Fibroblast of pulmonary artery (primary cell): Measurements from ENCODE around the gene RGS19.

Source experiments
- DNase-seq: peaks from one replicate; pipeline ENCODE4 v3.0.0-alpha.2; 2010; ENCODE audit warnings: low read depth
- H3K4me3 ChIP-seq: replicated peaks from 2 replicates; pipeline ENCODE4 v1.5.1; 2011; ENCODE audit warnings: low read depth, mild to moderate bottlenecking, control low read depth, low read length, moderate library complexity
- TF ChIP-seq, protein P1 (sequence below): IDR thresholded peaks from 2 replicates; pipeline ENCODE4 v1.5.1; 2011; ENCODE audit warnings: mild to moderate bottlenecking, control low read depth, low read length, inconsistent platforms; ENCODE audit errors: missing control alignments

RGS19 gene

GRCh38 chr20:64096535-64096934, 17.2 kb upstream of the RGS19 start:
- H3K4me3 ChIP-seq: no peak overlapping the region
- no peak for DNase-seq
- TF ChIP-seq, protein P1, sequence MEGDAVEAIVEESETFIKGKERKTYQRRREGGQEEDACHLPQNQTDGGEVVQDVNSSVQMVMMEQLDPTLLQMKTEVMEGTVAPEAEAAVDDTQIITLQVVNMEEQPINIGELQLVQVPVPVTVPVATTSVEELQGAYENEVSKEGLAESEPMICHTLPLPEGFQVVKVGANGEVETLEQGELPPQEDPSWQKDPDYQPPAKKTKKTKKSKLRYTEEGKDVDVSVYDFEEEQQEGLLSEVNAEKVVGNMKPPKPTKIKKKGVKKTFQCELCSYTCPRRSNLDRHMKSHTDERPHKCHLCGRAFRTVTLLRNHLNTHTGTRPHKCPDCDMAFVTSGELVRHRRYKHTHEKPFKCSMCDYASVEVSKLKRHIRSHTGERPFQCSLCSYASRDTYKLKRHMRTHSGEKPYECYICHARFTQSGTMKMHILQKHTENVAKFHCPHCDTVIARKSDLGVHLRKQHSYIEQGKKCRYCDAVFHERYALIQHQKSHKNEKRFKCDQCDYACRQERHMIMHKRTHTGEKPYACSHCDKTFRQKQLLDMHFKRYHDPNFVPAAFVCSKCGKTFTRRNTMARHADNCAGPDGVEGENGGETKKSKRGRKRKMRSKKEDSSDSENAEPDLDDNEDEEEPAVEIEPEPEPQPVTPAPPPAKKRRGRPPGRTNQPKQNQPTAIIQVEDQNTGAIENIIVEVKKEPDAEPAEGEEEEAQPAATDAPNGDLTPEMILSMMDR: no peak

- TF ChIP-seq, protein P1: no peak
Measured at GRCh38 chr20:64095927-64096326, 16.6 kb upstream of the RGS19 start.

GRCh38 chr20:64095455-64095854, 16.1 kb upstream of the RGS19 start:
- H3K4me3 ChIP-seq: no peak overlapping the region
- TF ChIP-seq, protein P1: no peak
- DNase-seq: no peak

More at GRCh38 chr20:64095927-64096326, 16.6 kb upstream of the RGS19 start:
- no peak for DNase-seq
- no peak overlapping the region for H3K4me3 ChIP-seq

GRCh38 chr20:64093013-64093503, 13.7 kb upstream of the RGS19 start:
- TF ChIP-seq, protein P1: no peak
- DNase-seq: no peak
- H3K4me3 ChIP-seq: no peak overlapping the region

DNA sequence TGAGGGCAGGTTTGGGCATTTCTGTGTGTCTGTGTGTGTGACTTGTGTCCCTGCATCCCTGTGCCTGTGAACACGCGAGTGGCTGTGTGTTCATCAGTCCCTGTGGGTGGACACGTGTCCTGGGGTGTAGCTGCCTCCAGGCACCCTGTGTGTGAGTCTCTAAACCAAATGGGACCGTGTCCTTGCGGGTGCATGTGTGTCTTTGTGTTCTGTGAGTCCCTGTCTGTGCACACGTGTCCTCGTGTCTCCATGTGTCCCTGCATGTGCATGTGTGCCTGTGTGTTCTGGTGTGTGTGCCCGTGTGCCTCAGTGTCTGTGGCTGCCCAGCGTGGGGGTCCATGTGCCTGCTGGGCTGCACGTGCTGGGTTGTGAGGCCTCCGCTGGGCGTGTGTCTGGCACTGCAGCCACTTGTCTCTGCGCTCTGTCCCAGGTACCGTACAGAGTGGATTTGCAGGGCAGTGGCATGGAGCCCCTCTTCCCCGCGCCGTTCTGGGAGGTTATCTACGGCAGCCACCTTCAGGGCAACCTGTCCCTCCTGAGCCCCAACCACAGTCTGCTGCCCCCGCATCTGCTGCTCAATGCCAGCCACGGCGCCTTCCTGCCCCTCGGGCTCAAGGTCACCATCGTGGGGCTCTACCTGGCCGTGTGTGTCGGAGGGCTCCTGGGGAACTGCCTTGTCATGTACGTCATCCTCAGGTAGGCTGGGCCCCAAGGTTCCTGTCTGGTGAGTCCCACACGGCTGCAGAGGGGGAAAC, 13.1 kb upstream of the RGS19 start:
- no peak overlapping the region for H3K4me3 ChIP-seq
- TF ChIP-seq, protein P1: no peak
- no peak for DNase-seq

DNA sequence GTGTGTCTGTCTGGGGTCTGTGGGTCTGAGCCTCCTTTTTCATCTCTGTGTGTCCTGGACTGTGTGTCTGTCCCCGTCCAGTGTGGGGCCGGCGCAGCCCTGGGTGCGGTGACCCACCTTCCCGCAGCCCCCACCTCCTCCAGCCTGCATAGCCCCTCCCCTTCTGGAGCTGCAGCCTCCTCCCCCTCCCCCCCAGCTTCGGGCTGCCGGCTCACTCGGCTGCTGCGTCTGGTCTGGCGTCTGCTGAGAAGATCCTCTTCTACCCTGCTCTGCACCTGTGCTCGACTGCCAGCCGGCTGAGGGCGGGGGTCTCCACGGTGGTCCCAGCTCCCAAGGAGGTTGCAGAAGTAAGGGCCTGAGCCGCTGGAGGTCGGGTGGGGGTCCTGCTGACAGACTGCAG, 12.5 kb upstream of the RGS19 start:
- TF ChIP-seq, protein P1: no peak
- no peak overlapping the region for H3K4me3 ChIP-seq
- no peak for DNase-seq

GRCh38 chr20:64091340-64091739, 12.0 kb upstream of the RGS19 start:
- no peak for DNase-seq
- TF ChIP-seq, protein P1: no peak
- H3K4me3 ChIP-seq: no peak overlapping the region
